Keratinocyte (primary cell): ENCODE measurements around the gene CMAS. TPM values are rescaled to one million over a fixed set of nuclear protein-coding genes. Genes with fewer than 3 reads are reported as not detected.

Source experiments
- DNase-seq: peaks from one replicate; pipeline ENCODE4 v3.0.0-alpha.2; 2011; ENCODE audit warnings: low read depth, missing footprints, low spot score
- FAIRE-seq: peaks from 2 replicates; lab custom pipeline; 2011; peaks lifted over from hg19 to GRCh38; lab: Jason Lieb, UNC
- H2AFZ ChIP-seq: 2 replicates; pipeline ENCODE4 v1.6.0; 2012; ENCODE audit warnings: low read length, control low read depth, inconsistent platforms; ENCODE audit not compliant: control insufficient read depth
- H3K27ac ChIP-seq: 2 replicates; pipeline ENCODE4 v1.5.1; 2011; ENCODE audit warnings: low read length; ENCODE audit not compliant: control insufficient read depth, insufficient read depth
- H3K27me3 ChIP-seq: 3 replicates; pipeline ENCODE4 v1.6.0; 2011; ENCODE audit warnings: low read length; ENCODE audit not compliant: control insufficient read depth, insufficient read depth; ENCODE audit errors: extremely low read depth
- H3K36me3 ChIP-seq, 2 experiments: 2 replicates in 1 of 2; 3 replicates in 1 of 2; pipeline ENCODE4 v1.5.1; 2011; ENCODE audit warnings: low read length in 2 of 2, mild to moderate bottlenecking in 1 of 2; ENCODE audit not compliant: control insufficient read depth in 2 of 2, insufficient read depth in 2 of 2; ENCODE audit errors: extremely low read depth in 1 of 2
- H3K4me1 ChIP-seq: 3 replicates; pipeline ENCODE4 v1.5.1; 2011; ENCODE audit warnings: low read length; ENCODE audit not compliant: control insufficient read depth, insufficient read depth; ENCODE audit errors: extremely low read depth
- H3K4me2 ChIP-seq: 3 replicates; pipeline ENCODE4 v1.6.0; 2011; ENCODE audit warnings: low read depth, low read length; ENCODE audit not compliant: control insufficient read depth, insufficient read depth; ENCODE audit errors: extremely low read depth
- H3K4me3 ChIP-seq, 3 experiments: fragments of 200-600 bp in 1 of 3; sonication (generic) in 1 of 3; 2 replicates in 2 of 3; 3 replicates in 1 of 3; pipeline ENCODE4 v1.5.1; 2011 to 2016; ENCODE audit warnings: low read length in 3 of 3, mild to moderate bottlenecking in 3 of 3, control low read depth in 2 of 3, inconsistent platforms in 1 of 3, low read depth in 1 of 3, mixed read lengths in 1 of 3, mixed run types in 1 of 3, moderate library complexity in 1 of 3; ENCODE audit not compliant: control insufficient read depth in 2 of 3, insufficient read depth in 2 of 3; ENCODE audit errors: extremely low read depth in 1 of 3
- H3K79me2 ChIP-seq: 2 replicates; pipeline ENCODE4 v1.6.0; 2012; ENCODE audit warnings: low read length; ENCODE audit not compliant: control insufficient read depth, insufficient read depth
- H3K9ac ChIP-seq: 3 replicates; pipeline ENCODE4 v1.6.0; 2011; ENCODE audit warnings: low read length; ENCODE audit not compliant: control insufficient read depth, insufficient read depth; ENCODE audit errors: extremely low read depth
- H3K9me1 ChIP-seq: 3 replicates; pipeline ENCODE4 v1.6.0; 2011; ENCODE audit warnings: low read length; ENCODE audit not compliant: control insufficient read depth, insufficient read depth; ENCODE audit errors: extremely low read depth
- H3K9me3 ChIP-seq: 2 replicates; pipeline ENCODE4 v1.5.1; 2012; ENCODE audit warnings: low read depth, low read length; ENCODE audit not compliant: control insufficient read depth
- H4K20me1 ChIP-seq: 3 replicates; pipeline ENCODE4 v1.6.0; 2011; ENCODE audit warnings: low read length; ENCODE audit not compliant: control insufficient read depth, insufficient read depth; ENCODE audit errors: extremely low read depth
- CTCF ChIP-seq, 3 experiments: IDR thresholded peaks in 1 of 3; conservative IDR thresholded peaks in 1 of 3; optimal IDR thresholded peaks in 1 of 3; 2 replicates in 2 of 3; 3 replicates in 1 of 3; pipeline versions ENCODE3 to v1.5.1; 2011; ENCODE audit warnings: low read length in 3 of 3, mild to moderate bottlenecking in 3 of 3, moderate library complexity in 2 of 3, control low read depth in 1 of 3, inconsistent platforms in 1 of 3; ENCODE audit not compliant: insufficient read depth in 2 of 3; ENCODE audit errors: extremely low read depth in 1 of 3
- EZH2 ChIP-seq: IDR thresholded peaks from one replicate; pipeline ENCODE4 v1.6.1; 2012; ENCODE audit warnings: inconsistent platforms, mild to moderate bottlenecking, low read length, moderate library complexity
- dilution Hi-C: fragments of 300-500 bp; cut with MboI; formaldehyde crosslinking; loops from one replicate; pipeline ENCODE4 v1.7.0; 2020; ENCODE audit warnings: low sequenced_read_pairs; ENCODE audit not compliant: extremely low pct_ligation_motif_present
- polyA plus RNA-seq, 5 experiments: library from polyadenylated mRNA; depleted of rRNA in 3 of 5; stranded (reverse) in 3 of 5; stranded (forward) in 1 of 5; unstranded in 1 of 5; fragments of >200 nt; gene quantifications; 1 replicate in 1 of 5; 2 replicates in 3 of 5; 3 replicates in 1 of 5; pipeline versions ENCODE4 v1.2.1 to v1.2.3, GENCODE V29; 2011 to 2012; ENCODE audit warnings: missing spikeins in 2 of 5, low read depth in 1 of 5, low replicate concordance in 1 of 5

The CMAS gene
- polyA plus RNA-seq, 1 donor (not counting 4 experiments of a cell fraction or from before 2014, with no cell fraction given) = 55.0 TPM

- no peak overlapping the region for H2AFZ ChIP-seq
- no peaks in the 10 kb centered on the region for H3K4me1 ChIP-seq
- H3K79me2 ChIP-seq = no peaks in the 10 kb centered on the region
- TF ChIP-seq EZH2 (no peak), CTCF (optimal IDR thresholded peaks at IDR 0.05 in 1 of 3, IDR thresholded peaks at IDR 0.05 in 1 of 3, conservative IDR thresholded peaks at IDR 0.05 in 1 of 3; ENCODE audit: extremely low read depth in 1 of 3, insufficient read depth in 2 of 3, low read length in 3 of 3) (no peak)
- no peaks in the 10 kb centered on the region for H3K27me3 ChIP-seq
- FAIRE-seq (no peak), DNase-seq (no peak)
- no peak overlapping the region for H3K4me3 ChIP-seq
- H3K27ac ChIP-seq = no peak overlapping the region
- no peaks in the 10 kb centered on the region for H3K9me3 ChIP-seq
- no peaks in the 10 kb centered on the region for H3K36me3 ChIP-seq
- no peaks in the 10 kb centered on the region for H4K20me1 ChIP-seq
- dilution Hi-C loops = no loop called here
- H3K4me2 ChIP-seq = no peak overlapping the region
- no peaks in the 10 kb centered on the region for H3K9me1 ChIP-seq
- H3K9ac ChIP-seq = no peak overlapping the region
Observed at GRCh38 chr12:22034709-22035506, 11.1 kb upstream of the CMAS start.

DNA sequence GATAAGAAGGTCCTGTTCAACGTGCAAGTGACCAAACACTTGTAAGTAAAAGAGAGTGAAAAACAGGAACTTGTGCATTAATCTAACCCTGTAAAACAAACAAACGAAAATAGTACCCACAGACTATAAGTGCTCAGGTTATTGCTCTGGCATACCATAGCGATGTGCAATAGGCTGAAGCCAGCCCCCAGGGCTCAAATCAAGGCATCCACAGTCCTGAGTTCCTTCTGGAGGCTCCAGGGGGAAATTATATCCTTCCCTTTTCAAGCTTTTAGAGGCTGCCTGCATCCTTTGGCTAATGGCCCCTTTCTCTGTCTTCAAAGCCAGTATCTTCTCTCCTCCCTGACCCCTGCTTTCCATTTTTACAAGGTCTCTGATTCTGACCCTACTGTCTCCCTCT is 8.1 kb upstream of the CMAS start:
- dilution Hi-C loops = no loop called here
- H3K4me1 ChIP-seq = no peaks in the 10 kb centered on the region
- no peak overlapping the region for H3K9ac ChIP-seq
- FAIRE-seq (no peak), DNase-seq (no peak)
- H3K9me3 ChIP-seq = no peaks in the 10 kb centered on the region
- no peak overlapping the region for H3K4me3 ChIP-seq
- no peak for TF ChIP-seq CTCF (optimal IDR thresholded peaks at IDR 0.05 in 1 of 3, IDR thresholded peaks at IDR 0.05 in 1 of 3, conservative IDR thresholded peaks at IDR 0.05 in 1 of 3; ENCODE audit: extremely low read depth in 1 of 3, insufficient read depth in 2 of 3, low read length in 3 of 3)
- no peak for TF ChIP-seq EZH2
- no peaks in the 10 kb centered on the region for H3K9me1 ChIP-seq
- H3K79me2 ChIP-seq = no peaks in the 10 kb centered on the region
- H3K4me2 ChIP-seq = no peak overlapping the region
- no peaks in the 10 kb centered on the region for H3K27me3 ChIP-seq
- H3K36me3 ChIP-seq = no peaks in the 10 kb centered on the region
- no peak overlapping the region for H2AFZ ChIP-seq
- H4K20me1 ChIP-seq = no peaks in the 10 kb centered on the region
- H3K27ac ChIP-seq = no peak overlapping the region
